Measurements from ENCODE around the gene ACTR8. TPM values are rescaled to one million over a fixed set of nuclear protein-coding genes. Genes with fewer than 3 reads are reported as not detected.

ACTR8 gene
- total and polyA plus RNA-seq, 2 of the 13 experiments (the other 11 are each of a cell fraction or from before 2014, with no cell fraction given), result 15.5 to 29.0 TPM

DNA sequence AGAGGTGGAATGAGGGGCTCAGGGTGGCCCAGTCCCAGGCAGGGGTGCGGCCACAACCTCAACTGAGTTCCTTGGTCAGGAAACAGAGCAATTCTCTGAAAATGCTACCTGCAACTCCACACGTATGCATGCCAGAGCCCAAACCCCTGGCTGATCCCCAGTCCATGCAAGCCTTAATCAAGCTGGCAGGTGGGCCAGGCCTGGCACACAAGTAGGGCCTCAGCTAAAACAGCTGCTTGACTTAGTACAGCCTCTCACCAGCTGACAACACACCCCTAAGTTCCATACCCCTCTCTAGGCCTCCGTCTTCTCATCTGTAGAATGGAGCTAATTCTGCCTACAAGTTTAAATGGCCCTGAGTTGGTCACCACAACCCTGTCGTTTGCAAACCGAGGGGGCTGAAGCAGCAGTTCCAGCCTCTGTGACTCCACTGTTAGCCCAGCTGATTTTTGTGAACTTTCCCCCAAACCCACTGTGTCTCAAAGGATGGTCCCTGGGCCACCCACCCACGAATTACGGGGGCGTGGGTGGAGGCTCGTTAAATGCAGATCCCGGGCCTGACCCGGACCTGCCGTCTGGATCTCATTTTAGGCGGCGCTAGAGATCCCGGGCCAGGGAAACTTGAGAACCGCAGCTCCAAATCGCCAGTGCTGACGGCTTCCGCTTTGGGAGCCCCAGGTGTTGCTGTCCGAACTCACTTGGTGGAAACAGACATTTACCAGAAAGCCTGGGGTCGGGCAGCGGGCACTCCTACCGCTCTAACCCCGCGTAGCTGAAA lies 36.7 kb downstream of the ACTR8 start (continued):
- 0 out of 2 replicates have a peak, but pooled peaks have one; percentile 6 for TF ChIP-seq ZNF674 (CRISPR knock-in tag; IDR thresholded peaks at IDR 0.05; ENCODE audit: low read depth)
- TF ChIP-seq CCAR2 (optimal IDR thresholded peaks at IDR 0.05; ENCODE audit: low read depth, low read length), result no peak
- TF ChIP-seq SIN3B (IDR thresholded peaks at IDR 0.05; ENCODE audit: low read length), result no peak
- TF ChIP-seq, protein P1, sequence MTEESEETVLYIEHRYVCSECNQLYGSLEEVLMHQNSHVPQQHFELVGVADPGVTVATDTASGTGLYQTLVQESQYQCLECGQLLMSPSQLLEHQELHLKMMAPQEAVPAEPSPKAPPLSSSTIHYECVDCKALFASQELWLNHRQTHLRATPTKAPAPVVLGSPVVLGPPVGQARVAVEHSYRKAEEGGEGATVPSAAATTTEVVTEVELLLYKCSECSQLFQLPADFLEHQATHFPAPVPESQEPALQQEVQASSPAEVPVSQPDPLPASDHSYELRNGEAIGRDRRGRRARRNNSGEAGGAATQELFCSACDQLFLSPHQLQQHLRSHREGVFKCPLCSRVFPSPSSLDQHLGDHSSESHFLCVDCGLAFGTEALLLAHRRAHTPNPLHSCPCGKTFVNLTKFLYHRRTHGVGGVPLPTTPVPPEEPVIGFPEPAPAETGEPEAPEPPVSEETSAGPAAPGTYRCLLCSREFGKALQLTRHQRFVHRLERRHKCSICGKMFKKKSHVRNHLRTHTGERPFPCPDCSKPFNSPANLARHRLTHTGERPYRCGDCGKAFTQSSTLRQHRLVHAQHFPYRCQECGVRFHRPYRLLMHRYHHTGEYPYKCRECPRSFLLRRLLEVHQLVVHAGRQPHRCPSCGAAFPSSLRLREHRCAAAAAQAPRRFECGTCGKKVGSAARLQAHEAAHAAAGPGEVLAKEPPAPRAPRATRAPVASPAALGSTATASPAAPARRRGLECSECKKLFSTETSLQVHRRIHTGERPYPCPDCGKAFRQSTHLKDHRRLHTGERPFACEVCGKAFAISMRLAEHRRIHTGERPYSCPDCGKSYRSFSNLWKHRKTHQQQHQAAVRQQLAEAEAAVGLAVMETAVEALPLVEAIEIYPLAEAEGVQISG (CRISPR knock-in tag; IDR thresholded peaks at IDR 0.05), result no peak
- TF ChIP-seq, protein P2, sequence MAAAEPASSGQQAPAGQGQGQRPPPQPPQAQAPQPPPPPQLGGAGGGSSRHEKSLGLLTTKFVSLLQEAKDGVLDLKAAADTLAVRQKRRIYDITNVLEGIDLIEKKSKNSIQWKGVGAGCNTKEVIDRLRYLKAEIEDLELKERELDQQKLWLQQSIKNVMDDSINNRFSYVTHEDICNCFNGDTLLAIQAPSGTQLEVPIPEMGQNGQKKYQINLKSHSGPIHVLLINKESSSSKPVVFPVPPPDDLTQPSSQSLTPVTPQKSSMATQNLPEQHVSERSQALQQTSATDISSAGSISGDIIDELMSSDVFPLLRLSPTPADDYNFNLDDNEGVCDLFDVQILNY (CRISPR knock-in tag; conservative IDR thresholded peaks at IDR 0.05), result no peak
- 0 out of 2 replicates have a peak, but pooled peaks have one; percentile 81 for TF ChIP-seq SMAD9 (CRISPR knock-in tag; IDR thresholded peaks at IDR 0.05)
- TF ChIP-seq ZMYM3 (CRISPR knock-in tag; IDR thresholded peaks at IDR 0.05), result peak; percentile 77
- TF ChIP-seq PRMT3 (CRISPR knock-in tag; IDR thresholded peaks at IDR 0.05; ENCODE audit: borderline replicate concordance, low read depth), result no peak
- no peak for TF ChIP-seq ZNF3 (CRISPR knock-in tag; IDR thresholded peaks at IDR 0.05)
- TF ChIP-seq, protein P3, sequence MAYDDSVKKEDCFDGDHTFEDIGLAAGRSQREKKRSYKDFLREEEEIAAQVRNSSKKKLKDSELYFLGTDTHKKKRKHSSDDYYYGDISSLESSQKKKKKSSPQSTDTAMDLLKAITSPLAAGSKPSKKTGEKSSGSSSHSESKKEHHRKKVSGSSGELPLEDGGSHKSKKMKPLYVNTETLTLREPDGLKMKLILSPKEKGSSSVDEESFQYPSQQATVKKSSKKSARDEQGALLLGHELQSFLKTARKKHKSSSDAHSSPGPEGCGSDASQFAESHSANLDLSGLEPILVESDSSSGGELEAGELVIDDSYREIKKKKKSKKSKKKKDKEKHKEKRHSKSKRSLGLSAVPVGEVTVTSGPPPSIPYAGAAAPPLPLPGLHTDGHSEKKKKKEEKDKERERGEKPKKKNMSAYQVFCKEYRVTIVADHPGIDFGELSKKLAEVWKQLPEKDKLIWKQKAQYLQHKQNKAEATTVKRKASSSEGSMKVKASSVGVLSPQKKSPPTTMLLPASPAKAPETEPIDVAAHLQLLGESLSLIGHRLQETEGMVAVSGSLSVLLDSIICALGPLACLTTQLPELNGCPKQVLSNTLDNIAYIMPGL (CRISPR knock-in tag; IDR thresholded peaks at IDR 0.05; ENCODE audit: borderline replicate concordance in 1 of 2, low read depth in 1 of 2), result peak in 1 of 2 experiments; percentile 25; a peak in 2 of 4 replicates
- no peak for TF ChIP-seq MTF2 (CRISPR knock-in tag; IDR thresholded peaks at IDR 0.05; ENCODE audit: borderline replicate concordance)
- TF ChIP-seq ZNF138 (CRISPR knock-in tag; IDR thresholded peaks at IDR 0.05; ENCODE audit: low read depth), result 0 out of 2 replicates have a peak, but pooled peaks have one; percentile 26
- 0 out of 2 replicates have a peak, but pooled peaks have one; percentile 26 for TF ChIP-seq RXRB (CRISPR knock-in tag; IDR thresholded peaks at IDR 0.05; ENCODE audit: borderline replicate concordance)
- TF ChIP-seq, protein P4, sequence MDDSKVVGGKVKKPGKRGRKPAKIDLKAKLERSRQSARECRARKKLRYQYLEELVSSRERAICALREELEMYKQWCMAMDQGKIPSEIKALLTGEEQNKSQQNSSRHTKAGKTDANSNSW (CRISPR knock-in tag; IDR thresholded peaks at IDR 0.05; ENCODE audit: borderline replicate concordance), result no peak
- TF ChIP-seq, protein P5, sequence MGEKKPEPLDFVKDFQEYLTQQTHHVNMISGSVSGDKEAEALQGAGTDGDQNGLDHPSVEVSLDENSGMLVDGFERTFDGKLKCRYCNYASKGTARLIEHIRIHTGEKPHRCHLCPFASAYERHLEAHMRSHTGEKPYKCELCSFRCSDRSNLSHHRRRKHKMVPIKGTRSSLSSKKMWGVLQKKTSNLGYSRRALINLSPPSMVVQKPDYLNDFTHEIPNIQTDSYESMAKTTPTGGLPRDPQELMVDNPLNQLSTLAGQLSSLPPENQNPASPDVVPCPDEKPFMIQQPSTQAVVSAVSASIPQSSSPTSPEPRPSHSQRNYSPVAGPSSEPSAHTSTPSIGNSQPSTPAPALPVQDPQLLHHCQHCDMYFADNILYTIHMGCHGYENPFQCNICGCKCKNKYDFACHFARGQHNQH (CRISPR knock-in tag; IDR thresholded peaks at IDR 0.05), result no peak; the same call in 1 of the 2 replicates
- no peak for TF ChIP-seq ZNF549 (CRISPR knock-in tag; IDR thresholded peaks at IDR 0.05)

Data from HepG2 (cell line).